Stimulated activated CD4-positive, alpha-beta T cell treated with anti-CD3 and anti-CD28 coated beads, TNF-alpha, amount 100 ng/mL, for 24 hours (primary cell): ENCODE results near the gene RAD50.
A peak's percentile ranks its signal among the peaks of the same experiment; 100 is the strongest.

ENCODE experiments used
- DNase-seq, 3 experiments: peaks; one replicate each; pipeline ENCODE4 v3.0.0-alpha.2; 2020; ENCODE audit warnings: low read depth in 3 of 3

RAD50 gene

GRCh38 chr5:132659598-132660493 is 103.1 kb downstream of the RAD50 start:
- no peak for DNase-seq

DNA sequence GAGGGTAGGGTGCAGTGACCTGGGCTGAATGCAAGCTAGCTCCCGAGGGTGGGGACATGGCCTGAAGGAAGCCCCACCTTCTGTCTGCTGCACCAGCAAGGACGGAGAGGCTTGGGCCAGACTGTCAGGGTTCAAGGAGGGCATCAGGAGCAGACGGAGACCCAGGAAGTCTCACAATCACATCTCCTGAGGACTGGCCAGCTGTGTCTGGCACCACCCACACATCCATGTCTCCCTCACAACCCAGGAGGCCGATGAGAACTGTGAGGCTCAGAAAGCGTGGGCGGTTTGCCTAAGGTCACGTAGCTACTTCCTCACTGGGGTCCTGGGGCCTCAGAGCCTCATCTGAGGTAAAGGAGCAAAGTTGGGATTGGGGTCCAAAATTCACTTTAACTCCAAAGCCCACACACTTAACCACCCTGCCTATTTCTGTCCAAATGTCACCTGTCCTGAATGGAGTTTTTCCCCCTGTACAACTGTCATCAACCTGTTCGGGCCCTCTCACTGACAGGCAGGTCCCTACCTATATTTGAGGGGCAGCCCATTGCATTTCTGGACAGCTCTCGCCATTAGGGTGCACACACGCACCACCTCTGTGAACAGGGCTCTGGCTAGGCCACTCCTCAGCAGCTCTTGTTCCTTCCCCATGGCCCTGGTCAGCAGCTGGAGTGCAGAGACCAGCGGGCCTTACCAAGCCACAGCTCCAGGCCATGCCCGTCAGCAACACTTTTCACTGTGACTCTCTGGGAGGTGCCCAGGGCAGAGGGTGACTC is 104.6 kb downstream of the RAD50 start:
- DNase-seq, result no peak

- no peak for DNase-seq
Observed at GRCh38 chr5:132662004-132662401, 105.2 kb downstream of the RAD50 start.

DNA sequence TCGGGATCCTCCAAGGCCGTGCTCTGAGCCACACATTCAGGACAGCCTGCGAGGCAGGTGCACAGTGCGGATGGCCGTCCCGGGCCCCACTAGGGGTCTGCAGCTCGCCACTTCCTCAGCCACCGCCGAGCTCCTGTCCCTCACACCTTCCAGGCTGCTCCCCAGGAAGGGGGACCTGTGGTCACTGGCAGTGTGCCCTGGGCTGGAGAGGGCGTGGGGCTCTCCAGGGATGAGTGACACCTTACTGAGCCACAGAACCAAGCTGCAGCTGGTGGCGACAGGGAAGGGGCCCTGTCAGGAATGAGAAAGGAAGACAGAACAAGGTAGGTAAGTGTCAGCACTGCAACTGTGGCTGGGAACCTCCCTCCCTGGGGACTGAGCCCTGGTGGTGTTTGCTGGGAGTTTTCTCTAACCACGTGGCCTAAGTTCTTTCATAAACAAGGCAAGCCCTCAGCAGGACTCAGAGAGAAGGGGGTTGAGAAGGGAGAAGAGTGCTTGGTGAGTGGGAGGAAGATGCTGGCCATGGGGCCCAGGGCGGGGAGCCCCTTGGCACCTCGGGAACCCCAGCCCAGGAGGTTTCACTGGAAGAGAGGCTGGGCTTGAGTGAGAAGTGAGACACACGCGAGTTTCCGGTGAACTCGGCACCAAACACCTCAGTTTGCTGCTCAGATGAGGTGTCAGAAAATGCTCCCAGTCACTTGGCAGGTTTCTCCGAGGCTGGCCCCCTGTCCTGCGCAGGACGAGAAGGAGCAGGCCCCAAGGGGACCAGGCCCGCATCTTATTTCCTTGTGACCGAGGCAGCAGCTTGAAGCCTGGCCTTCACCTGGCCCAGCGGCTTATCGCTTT is 106.4 kb downstream of the RAD50 start:
- DNase-seq, result peak in 1 of 3 experiments; percentile 57

DNA sequence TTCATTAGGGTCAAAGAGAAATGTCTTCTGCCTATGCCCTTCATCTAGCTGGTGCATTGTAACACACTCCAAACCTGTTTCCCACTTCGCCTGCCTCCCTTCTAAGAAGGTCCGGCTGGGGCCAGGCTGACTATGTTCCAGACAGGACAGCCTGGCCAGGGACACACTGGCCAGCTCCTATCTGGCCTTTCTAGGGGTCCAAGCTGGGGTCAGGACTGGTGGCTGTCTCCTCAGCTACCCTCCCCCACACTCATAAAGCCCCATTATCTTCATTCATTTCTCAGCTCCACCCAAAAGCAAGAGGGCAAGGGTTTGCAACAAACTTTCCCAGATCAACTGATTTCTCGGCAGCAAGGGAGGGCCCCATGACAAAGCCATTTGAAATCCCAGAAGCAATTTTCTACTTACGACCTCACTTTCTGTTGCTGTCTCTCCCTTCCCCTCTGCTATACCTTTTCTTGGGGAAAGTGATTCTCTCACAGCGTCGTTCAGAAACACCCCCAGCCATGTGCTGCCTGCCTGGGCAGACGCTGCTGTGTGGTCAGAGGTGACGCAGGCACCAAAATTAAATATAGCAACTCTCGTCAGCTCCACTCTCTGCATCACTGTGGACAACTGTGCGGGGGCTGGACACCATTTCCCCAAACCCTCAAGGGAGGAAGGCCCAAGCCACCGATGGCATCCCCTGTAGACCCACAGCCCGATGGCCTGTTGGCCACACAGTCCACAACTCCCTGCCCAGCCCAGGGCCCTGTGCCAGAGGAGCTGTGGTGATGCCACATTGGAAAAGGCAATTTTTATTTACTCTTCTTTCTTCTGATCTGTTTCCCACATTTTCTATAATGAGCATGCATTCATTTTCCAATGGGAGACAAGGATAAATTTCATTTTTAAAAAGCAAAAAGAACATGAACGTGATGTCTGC is 107.3 kb downstream of the RAD50 start:
- DNase-seq, result no peak

DNA sequence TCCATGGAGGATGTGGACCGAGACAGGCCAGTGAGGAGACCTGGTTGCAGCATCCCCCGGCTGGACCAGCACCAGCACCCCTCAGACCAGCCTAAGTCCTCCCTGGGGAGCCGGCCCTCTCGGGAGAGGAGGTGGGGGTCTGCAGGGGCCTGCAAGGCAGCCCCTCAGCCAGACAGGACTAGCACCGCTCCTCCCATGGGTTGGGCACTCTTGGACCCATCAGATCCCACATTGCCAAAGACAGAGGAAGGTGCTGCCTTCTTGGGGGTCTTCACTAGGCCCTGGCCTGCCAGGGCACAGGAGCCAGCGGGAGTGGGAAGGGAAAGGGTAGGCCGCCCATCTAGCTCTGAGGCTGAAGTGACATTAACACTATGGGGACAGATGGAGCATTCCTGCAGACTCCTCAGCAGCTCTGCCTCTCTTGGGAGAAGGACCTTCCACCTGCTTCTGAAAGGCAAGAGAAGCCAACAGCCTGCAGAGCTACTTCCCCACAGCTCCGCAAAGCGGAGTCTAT is 108.0 kb downstream of the RAD50 start:
- DNase-seq, result no peak

DNA sequence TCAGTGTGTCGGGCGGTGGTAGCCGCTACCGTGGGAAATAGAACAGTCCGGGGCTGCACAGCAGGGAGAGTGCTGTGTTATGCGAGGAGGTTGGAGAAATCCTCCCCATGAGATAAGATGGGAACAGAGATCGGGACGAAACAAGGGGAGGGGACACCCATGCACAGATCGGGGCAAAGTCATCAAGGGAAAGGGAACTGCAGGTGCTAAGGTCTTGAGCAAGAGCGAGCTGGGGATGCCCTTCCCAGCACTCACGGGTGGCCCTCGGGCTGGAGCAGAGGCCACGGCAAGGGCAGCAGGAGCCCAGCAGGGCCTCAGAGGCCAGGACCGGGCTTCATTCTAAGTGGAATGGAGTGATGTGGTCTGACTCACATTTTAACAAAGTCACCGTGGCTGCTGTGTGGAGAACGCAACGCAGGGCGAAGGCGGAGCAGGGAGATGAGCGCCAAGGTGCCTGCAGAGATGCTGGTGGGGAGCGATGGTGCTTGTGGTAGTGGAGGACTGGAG is 108.8 kb downstream of the RAD50 start:
- DNase-seq, result no peak

GRCh38 chr5:132666310-132667123 is 109.7 kb downstream of the RAD50 start:
- DNase-seq, result no peak

DNA sequence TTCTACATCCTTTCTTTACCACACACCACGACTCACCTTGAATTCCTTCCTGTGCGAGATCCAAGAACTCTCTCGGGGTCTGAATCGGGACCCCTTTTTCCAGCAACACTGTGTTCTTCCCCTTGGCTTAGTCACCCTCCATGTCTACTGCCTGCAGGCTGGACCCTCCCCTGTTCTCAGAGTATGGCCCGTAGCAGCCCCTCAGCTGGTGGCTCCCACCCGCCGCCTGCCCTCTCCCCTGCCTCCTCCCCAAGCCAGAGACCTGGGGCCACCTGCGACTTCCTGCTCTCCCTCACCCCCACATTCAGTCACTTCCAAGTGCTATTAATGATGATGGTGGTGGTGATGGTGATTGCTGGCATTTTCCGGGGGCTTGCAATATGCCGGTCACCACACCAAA is 110.5 kb downstream of the RAD50 start:
- no peak for DNase-seq

DNA sequence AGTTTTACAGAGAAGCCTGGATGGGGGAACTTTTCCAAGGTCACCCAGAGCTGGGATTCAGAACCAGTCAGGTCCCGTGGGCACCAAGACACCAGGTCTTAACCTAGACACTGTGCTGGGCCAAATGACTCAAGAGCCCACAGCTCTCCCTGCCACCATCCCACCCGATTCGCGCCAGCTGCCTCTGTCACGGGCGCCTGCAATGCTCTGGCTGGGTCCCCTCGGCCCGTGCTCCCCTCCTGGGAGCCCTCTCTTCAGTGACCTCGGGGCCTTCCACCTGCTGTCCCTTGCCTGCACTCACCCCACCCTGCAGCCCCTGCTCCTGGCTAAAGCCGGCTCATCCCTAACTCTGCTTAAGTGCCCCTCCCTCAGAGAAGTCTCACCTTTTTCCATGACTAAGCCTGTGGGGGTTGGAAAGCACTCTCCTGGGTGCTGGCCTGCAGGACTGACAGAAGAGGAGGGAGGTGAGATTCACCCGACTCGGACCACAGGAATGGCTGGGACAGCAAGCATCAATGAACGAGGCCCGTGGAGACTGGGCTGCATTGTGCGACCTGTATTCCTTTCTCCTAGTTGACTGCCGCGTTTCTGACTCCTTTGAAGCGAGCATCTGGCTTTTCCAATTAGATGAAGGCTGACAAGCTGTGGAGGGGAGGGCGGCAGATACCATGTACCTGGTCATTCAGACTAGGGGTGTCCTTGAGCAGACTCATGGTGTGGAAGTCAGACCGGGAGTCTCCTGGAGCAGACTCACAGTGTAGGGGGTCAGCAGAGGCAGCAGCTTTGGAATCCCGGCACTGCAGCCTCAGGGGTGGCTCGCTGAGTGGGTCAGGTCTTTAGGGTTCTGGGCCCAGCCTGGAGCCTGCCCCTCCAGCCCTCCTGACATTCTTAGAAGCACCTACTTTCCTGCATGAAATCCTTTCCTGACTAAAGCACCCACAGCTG is 111.3 kb downstream of the RAD50 start:
- no peak for DNase-seq

DNA sequence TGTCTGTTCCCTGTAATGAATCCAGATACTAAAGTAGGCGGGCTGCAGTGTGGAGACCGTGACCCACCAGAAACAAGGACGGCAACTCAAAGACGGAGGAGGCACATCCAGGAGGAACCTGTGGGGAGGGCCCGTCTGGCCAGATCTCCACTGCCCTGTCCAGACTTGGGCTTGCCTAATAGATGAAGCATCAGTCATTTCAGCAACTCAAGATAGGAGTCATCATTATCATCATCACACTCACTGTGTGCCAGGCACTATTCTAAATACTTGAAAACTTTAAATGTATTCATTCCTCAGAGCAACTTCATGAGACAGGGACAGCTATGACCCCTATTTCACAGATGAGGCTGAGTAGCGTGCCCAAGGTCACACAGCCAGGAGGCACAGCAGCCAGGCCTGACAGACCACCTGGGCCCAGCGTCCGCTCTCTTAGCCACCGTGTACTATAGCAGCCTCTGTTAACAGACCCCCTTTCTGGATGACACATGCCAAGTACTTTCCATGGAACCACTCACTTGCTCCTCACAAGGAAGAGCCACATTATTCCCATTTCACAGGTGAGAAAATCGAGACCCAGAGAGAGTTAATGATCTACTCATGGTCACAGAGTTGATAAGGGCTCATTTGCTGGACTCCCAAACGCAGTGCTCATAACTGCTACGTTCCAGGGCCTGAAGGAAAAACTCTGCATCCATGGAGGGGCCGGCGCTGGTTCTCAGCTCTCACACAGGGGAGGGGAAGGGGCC is 112.1 kb downstream of the RAD50 start:
- no peak for DNase-seq

GRCh38 chr5:132669455-132669820 is 112.7 kb downstream of the RAD50 start:
- DNase-seq, result no peak

GRCh38 chr5:132669966-132670882 is 113.4 kb downstream of the RAD50 start:
- DNase-seq, result no peak

- DNase-seq, result no peak
Observed at GRCh38 chr5:132671000-132671399, 114.2 kb downstream of the RAD50 start.

DNA sequence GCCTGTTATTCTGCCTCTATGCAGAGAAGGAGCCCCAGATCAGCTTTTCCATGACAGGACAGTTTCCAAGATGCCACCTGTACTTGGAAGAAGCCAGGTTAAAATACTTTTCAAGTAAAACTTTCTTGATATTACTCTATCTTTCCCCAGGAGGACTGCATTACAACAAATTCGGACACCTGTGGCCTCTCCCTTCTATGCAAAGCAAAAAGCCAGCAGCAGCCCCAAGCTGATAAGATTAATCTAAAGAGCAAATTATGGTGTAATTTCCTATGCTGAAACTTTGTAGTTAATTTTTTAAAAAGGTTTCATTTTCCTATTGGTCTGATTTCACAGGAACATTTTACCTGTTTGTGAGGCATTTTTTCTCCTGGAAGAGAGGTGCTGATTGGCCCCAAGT is 116.7 kb downstream of the RAD50 start:
- no peak for DNase-seq

DNA sequence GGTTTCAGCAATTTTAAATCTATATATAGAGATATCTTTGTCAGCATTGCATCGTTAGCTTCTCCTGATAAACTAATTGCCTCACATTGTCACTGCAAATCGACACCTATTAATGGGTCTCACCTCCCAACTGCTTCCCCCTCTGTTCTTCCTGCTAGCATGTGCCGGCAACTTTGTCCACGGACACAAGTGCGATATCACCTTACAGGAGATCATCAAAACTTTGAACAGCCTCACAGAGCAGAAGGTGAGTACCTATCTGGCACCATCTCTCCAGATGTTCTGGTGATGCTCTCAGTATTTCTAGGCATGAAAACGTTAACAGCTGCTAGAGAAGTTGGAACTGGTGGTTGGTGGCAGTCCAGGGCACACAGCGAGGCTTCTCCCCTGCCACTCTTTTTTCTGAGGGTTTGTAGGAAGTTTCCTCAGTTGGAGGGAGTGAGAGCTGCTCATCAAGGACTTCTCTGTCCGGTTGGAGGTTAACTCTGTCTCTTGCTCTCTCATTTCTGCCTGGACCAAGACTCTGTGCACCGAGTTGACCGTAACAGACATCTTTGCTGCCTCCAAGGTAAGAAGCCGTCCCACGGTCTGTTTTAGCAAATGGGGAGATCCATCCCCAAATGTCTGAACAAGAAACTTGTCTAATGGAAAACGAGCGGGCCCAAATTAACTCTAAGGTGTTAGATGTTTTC is 117.3 kb downstream of the RAD50 start, which contains the start of gene IL4:
TSS of gene IL4 (plus strand) at position 51 of the 692 bp plus-strand sequence. CDS start at position 113, 62 bp downstream.
- DNase-seq, result no peak
